SH-SY5Y (cell line): Measurements from ENCODE around the gene CCDC102A.

Experiments used
- GATA2 ChIP-seq: IDR thresholded peaks from 2 replicates; pipeline ENCODE4 v1.6.1; 2011; ENCODE audit warnings: mild to moderate bottlenecking, low read depth, low read length
- GATA3 ChIP-seq: IDR thresholded peaks from 2 replicates; pipeline ENCODE4 v1.6.1; 2011; ENCODE audit warnings: low read depth, mild to moderate bottlenecking, low read length, moderate library complexity

- no peak for TF ChIP-seq GATA3
- TF ChIP-seq GATA2, result no peak
Measured at GRCh38 chr16:57503366-57503765, 33.0 kb downstream of the CCDC102A start.
